CD4-positive, alpha-beta memory T cell (primary cell): Measurements from ENCODE around the gene DUOXA2. TPM values are rescaled to one million over a fixed set of nuclear protein-coding genes. Genes with fewer than 3 reads are reported as not detected.

ENCODE experiments used
- CTCF ChIA-PET: fragments of 350-600 bp; sonication (Branson Sonifier 250); formaldehyde crosslinking; loops from one replicate; lab custom pipeline; 2021; ENCODE audit warnings: inconsistent platforms; ENCODE audit not compliant: partially characterized antibody; lab: Charles Lee
- POLR2A ChIA-PET: fragments of 350-600 bp; sonication (Branson Sonifier 250); formaldehyde crosslinking; loops from one replicate; lab custom pipeline; 2021; ENCODE audit not compliant: partially characterized antibody; lab: Charles Lee
- DNase-seq, 5 donors: peaks; one replicate each; pipeline versions ENCODE4 v3.0.0 to v3.0.0-alpha.2; 2020 to 2022; ENCODE audit warnings: mixed read lengths in 1 of 5
- H3K27ac ChIP-seq: one replicate; pipeline ENCODE4 v1.7.0; 2013; ENCODE audit warnings: low read depth, low read length
- H3K27me3 ChIP-seq: 2 replicates; pipeline ENCODE4 v1.7.0; 2013; ENCODE audit warnings: mild to moderate bottlenecking, low read length, moderate library complexity; ENCODE audit not compliant: insufficient read depth
- H3K36me3 ChIP-seq: 2 replicates; pipeline ENCODE4 v1.7.0; 2013; ENCODE audit warnings: mild to moderate bottlenecking, low read length, moderate library complexity; ENCODE audit not compliant: insufficient read depth
- H3K4me1 ChIP-seq: 2 replicates; pipeline ENCODE4 v1.7.0; 2013; ENCODE audit warnings: mild to moderate bottlenecking, low read length, moderate library complexity; ENCODE audit not compliant: insufficient read depth
- H3K4me3 ChIP-seq, 2 donors: one replicate each; pipeline ENCODE4 v1.7.0; 2013; ENCODE audit warnings: low read length in 2 of 2, mild to moderate bottlenecking in 1 of 2
- H3K9me3 ChIP-seq, 2 donors: one replicate each; pipeline ENCODE4 v1.7.0; 2013; ENCODE audit warnings: low read length in 2 of 2, control low read depth in 1 of 2; ENCODE audit not compliant: control insufficient read depth in 1 of 2
- H3K27ac Mint-ChIP-seq, 7 donors: one replicate each; pipeline ENCODE4 v1.8.0; 2020 to 2021; ENCODE audit warnings: mixed read lengths in 7 of 7, mild to moderate bottlenecking in 6 of 7, inconsistent platforms in 3 of 7, moderate library complexity in 3 of 7
- H3K27me3 Mint-ChIP-seq, 2 donors: one replicate each; pipeline ENCODE4 v1.8.0; 2020 to 2021; ENCODE audit warnings: mixed read lengths in 2 of 2
- H3K36me3 Mint-ChIP-seq, 2 donors: one replicate each; pipeline ENCODE4 v1.8.0; 2020 to 2021; ENCODE audit warnings: mixed read lengths in 2 of 2, inconsistent platforms in 1 of 2, mild to moderate bottlenecking in 1 of 2
- H3K4me1 Mint-ChIP-seq, 4 donors: one replicate each; pipeline ENCODE4 v1.8.0; 2020 to 2021; ENCODE audit warnings: mixed read lengths in 4 of 4, mild to moderate bottlenecking in 1 of 4
- H3K4me3 Mint-ChIP-seq, 8 donors: one replicate each; pipeline ENCODE4 v1.8.0; 2020 to 2021; ENCODE audit warnings: mixed read lengths in 8 of 8, mild to moderate bottlenecking in 7 of 8, moderate library complexity in 6 of 8, inconsistent platforms in 3 of 8
- H3K9me3 Mint-ChIP-seq, 8 donors: one replicate each; pipeline ENCODE4 v1.8.0; 2020 to 2021; ENCODE audit warnings: mixed read lengths in 8 of 8, mild to moderate bottlenecking in 5 of 8, inconsistent platforms in 3 of 8, moderate library complexity in 1 of 8
- intact Hi-C: fragments of 100-400 bp; cut with micrococcal nuclease; formaldehyde crosslinking; loops from one replicate; pipeline ENCODE4 v1.15.1; 2023
- polyA plus RNA-seq, 2 donors: library from polyadenylated mRNA; unstranded; fragments of 300-500 nt; fragmentation: Illumina TruSeq; gene quantifications; one replicate each; pipeline ENCODE4 v1.2.3, GENCODE V29; 2021
- total RNA-seq, 2 experiments: library from RNA; stranded (reverse); gene quantifications; one replicate each; pipeline ENCODE4 v1.2.3, GENCODE V29; 2021

The DUOXA2 gene
- total and polyA plus RNA-seq, 4 experiments from 2014 or later, result not detected

DNA sequence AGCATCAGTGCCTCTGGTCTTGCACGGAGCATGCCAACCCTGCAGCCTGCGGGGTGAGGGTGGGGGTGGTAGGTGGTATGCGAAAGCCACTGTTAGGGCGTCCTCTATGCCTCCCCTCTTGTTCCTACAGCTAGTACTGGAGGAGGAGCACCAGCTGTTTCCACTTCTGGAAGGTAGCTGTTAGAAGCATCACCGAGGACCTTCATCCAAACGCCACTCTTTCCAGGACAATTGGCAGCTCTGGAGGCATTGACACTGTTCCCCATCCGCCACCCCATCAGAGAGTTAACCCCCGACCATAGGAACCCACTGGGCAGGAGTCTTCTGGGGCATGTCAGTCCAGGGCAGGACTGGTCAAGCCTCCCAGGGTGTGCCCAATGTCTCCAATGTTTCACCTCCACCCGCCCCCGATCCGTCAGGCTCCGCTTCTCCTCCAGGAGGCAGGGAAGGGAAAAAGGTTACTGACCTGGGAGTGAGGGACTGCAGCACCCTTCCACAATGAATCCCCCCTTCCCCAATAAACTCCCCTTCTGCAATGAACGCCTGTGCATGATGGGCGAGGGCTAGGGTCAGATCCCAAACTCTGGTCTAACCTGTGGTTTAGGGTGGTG, 641 bp upstream of the DUOXA2 start:
- Mint-ChIP-seq H3K27ac (no peak overlapping the region), H3K4me1 (peaks cover 26 to 62% (median 48%) of the 10 kb centered on the region in 4 donors), H3K4me3 (peak overlapping the region in 5 of 8 donors; percentile 43 to 81 (median 66)), H3K27me3 (peaks cover 69 to 80% of the 10 kb centered on the region in 2 donors), H3K36me3 (no peaks in the 10 kb centered on the region), H3K9me3 (peaks cover 0 to 6% (median 0%) of the 10 kb centered on the region in 8 donors)
- ChIA-PET POLR2A (no interaction called here), CTCF (interaction anchor here (1.2 to 2.5 kb wide), 2 partner anchors 12 to 13 kb away, joined by 4 to 9 read pairs; no protein-coding TSS in a partner anchor)
- H3K36me3 ChIP-seq, result no peaks in the 10 kb centered on the region
- intact Hi-C loops, result no loop called here
- peaks cover 47% of the 10 kb centered on the region for H3K4me1 ChIP-seq
- H3K9me3 ChIP-seq, result no peaks in the 10 kb centered on the region
- no peak for DNase-seq
- peaks cover 63% of the 10 kb centered on the region for H3K27me3 ChIP-seq
- H3K27ac ChIP-seq, result no peak overlapping the region
- no peak overlapping the region for H3K4me3 ChIP-seq

DNA sequence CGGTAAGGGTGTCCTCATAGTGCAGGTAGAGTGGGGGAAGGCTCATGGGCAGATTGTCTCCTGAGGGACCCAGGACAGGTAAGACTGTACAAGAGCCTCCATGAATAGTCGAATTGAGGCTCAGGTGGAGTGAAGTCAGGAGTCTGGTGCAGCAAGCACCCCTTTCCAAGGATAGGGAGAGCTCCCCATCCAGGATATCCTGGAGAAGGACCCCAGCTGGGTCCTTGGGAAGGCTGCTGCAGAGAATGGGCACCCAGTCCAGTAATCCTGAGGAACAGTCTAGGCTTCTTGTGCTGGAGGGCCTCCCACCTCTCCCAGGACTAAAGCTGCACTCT, 592 bp downstream of the DUOXA2 start:
- peaks cover 60 to 74% of the 10 kb centered on the region in 2 donors for H3K27me3 Mint-ChIP-seq
- peaks cover 0 to 6% (median 0%) of the 10 kb centered on the region in 8 donors for H3K9me3 Mint-ChIP-seq
- peaks cover 47% of the 10 kb centered on the region for H3K4me1 ChIP-seq
- peak overlapping the region in 5 of 8 donors; percentile 33 to 81 (median 49) for H3K4me3 Mint-ChIP-seq
- no peak overlapping the region for H3K27ac ChIP-seq
- no peak for DNase-seq
- H3K4me3 ChIP-seq, result no peak overlapping the region
- intact Hi-C loops, result loop anchor here (5.0 kb wide), 1 partner anchor 73 kb away; the partner anchor contains the start of gene SHF
- CTCF ChIA-PET, result interaction anchor here (1.2 to 2.5 kb wide), 2 partner anchors 10 to 16 kb away, joined by 3 to 9 read pairs; partner anchors contain the start of gene DUOX1
- POLR2A ChIA-PET, result no interaction called here
- H3K36me3 ChIP-seq, result no peaks in the 10 kb centered on the region
- H3K36me3 Mint-ChIP-seq, result no peaks in the 10 kb centered on the region
- H3K27me3 ChIP-seq, result peaks cover 60% of the 10 kb centered on the region
- H3K4me1 Mint-ChIP-seq, result peaks cover 26 to 62% (median 48%) of the 10 kb centered on the region in 4 donors
- no peak overlapping the region for H3K27ac Mint-ChIP-seq
- H3K9me3 ChIP-seq, result no peaks in the 10 kb centered on the region

DNA sequence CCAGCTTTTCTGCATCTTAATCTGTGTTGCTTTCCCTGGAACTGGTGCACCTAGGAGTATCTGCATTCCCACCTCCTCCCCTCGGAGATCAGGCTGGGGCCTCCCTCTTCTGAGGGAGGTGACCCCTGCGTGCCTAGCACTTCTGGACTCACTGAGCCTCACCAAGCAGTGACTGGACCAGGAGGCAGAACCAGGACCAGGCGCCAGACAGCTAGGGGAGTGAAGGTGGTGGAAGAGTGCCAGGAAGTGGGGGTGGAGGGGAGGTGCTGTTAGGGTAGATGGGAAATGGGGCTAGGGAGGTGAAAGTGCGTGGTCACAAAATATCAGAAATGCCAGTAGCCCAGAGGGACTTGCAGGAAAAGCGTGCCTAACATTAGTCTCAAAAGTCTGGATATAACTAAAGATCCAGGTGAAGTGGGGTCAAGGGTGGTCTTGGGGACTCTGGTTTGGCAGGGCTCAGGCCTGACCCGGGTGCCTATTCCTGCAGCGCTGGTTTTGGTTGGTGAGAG, 1.2 kb downstream of the DUOXA2 start:
- Histone ChIP-seq H3K4me1 (peaks cover 47% of the 10 kb centered on the region), H3K9me3 (no peaks in the 10 kb centered on the region), H3K4me3 (no peak overlapping the region), H3K27me3 (peaks cover 54% of the 10 kb centered on the region), H3K27ac (no peak overlapping the region), H3K36me3 (no peaks in the 10 kb centered on the region)
- DNase-seq, result no peak
- POLR2A ChIA-PET, result no interaction called here
- Mint-ChIP-seq H3K27ac (no peak overlapping the region), H3K4me1 (peaks cover 26 to 62% (median 48%) of the 10 kb centered on the region in 4 donors), H3K27me3 (peaks cover 58 to 68% of the 10 kb centered on the region in 2 donors), H3K4me3 (peak overlapping the region in 3 of 8 donors; percentile 15 to 54 (median 28)), H3K36me3 (no peaks in the 10 kb centered on the region), H3K9me3 (peaks cover 0 to 6% (median 0%) of the 10 kb centered on the region in 8 donors)
- intact Hi-C loops, result loop anchor here (5.0 kb wide), 1 partner anchor 72 kb away; the partner anchor contains the start of gene SHF
- CTCF ChIA-PET, result interaction anchor here (1.2 to 2.5 kb wide), 2 partner anchors 10 to 15 kb away, joined by 3 to 9 read pairs; partner anchors contain the start of gene DUOX1

DNA sequence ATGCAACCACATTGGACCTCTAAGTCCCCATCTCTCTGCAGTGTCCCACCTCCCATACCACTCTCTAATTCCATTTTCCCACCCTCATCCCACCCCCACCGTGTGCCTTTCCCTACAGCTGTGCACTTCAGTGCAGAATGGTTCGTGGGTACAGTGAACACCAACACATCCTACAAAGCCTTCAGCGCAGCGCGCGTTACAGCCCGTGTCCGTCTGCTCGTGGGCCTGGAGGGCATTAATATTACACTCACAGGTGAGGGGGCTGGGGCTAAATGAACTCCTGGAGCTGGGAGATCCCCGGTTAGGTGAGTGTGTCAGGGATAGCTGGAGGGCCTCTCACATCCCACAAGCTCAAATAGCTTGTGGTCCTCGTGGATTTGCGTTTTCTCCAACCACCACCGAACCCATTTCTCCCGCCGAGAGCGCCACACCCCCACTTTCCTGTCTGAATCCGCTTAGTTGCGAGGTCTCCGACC, 1.9 kb downstream of the DUOXA2 start:
- Mint-ChIP-seq H3K4me3 (peak overlapping the region in 7 of 8 donors; percentile 48 to 91 (median 66)), H3K4me1 (peaks cover 26 to 62% (median 48%) of the 10 kb centered on the region in 4 donors), H3K27me3 (peaks cover 60 to 66% of the 10 kb centered on the region in 2 donors), H3K27ac (no peak overlapping the region), H3K9me3 (peaks cover 0 to 6% (median 0%) of the 10 kb centered on the region in 8 donors), H3K36me3 (no peaks in the 10 kb centered on the region)
- peaks cover 47% of the 10 kb centered on the region for H3K4me1 ChIP-seq
- no peaks in the 10 kb centered on the region for H3K36me3 ChIP-seq
- no peaks in the 10 kb centered on the region for H3K9me3 ChIP-seq
- no peak for DNase-seq
- ChIA-PET POLR2A (no interaction called here), CTCF (no interaction called here)
- no peak overlapping the region for H3K27ac ChIP-seq
- H3K27me3 ChIP-seq, result peaks cover 59% of the 10 kb centered on the region
- H3K4me3 ChIP-seq, result no peak overlapping the region
- intact Hi-C loops, result loop anchor here (5.0 kb wide), 1 partner anchor 71 kb away; the partner anchor contains the start of gene SHF

DNA sequence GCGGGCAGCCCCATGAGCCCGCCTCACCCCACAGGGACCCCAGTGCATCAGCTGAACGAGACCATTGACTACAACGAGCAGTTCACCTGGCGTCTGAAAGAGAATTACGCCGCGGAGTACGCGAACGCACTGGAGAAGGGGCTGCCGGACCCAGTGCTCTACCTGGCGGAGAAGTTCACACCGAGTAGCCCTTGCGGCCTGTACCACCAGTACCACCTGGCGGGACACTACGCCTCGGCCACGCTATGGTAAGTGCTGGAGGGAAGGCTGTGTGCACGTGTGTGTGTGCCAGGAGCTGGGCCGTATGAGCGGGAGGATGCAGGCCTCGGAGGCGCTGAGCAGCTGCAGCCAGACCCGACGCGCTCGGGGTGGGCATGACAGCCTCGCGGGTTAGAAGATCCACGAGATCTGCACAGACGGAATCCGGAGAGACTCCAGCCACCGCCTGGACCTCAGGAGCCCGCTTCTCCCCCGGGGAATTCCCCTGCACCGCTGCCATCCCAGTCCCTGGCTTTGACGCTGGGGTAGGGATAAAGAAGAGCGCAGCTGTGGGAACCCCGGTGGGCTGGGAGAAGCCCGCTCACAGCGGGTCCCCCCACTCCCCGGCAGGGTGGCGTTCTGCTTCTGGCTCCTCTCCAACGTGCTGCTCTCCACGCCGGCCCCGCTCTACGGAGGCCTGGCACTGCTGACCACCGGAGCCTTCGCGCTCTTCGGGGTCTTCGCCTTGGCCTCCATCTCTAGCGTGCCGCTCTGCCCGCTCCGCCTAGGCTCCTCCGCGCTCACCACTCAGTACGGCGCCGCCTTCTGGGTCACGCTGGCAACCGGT, 2.6 kb downstream of the DUOXA2 start:
- peaks cover 0 to 6% (median 0%) of the 10 kb centered on the region in 8 donors for H3K9me3 Mint-ChIP-seq
- ChIA-PET CTCF (no interaction called here), POLR2A (no interaction called here)
- H3K27ac Mint-ChIP-seq, result no peak overlapping the region
- H3K36me3 ChIP-seq, result no peaks in the 10 kb centered on the region
- no peak overlapping the region for H3K4me3 ChIP-seq
- no peaks in the 10 kb centered on the region for H3K9me3 ChIP-seq
- H3K4me1 ChIP-seq, result peaks cover 47% of the 10 kb centered on the region
- DNase-seq, result no peak
- peaks cover 59% of the 10 kb centered on the region for H3K27me3 ChIP-seq
- no peak overlapping the region for H3K27ac ChIP-seq
- no peaks in the 10 kb centered on the region for H3K36me3 Mint-ChIP-seq
- H3K4me1 Mint-ChIP-seq, result peaks cover 26 to 62% (median 48%) of the 10 kb centered on the region in 4 donors
- intact Hi-C loops, result loop anchor here (5.0 kb wide), 1 partner anchor 71 kb away; the partner anchor contains the start of gene SHF
- peak overlapping the region; percentile 53 to 94 (median 84) for H3K4me3 Mint-ChIP-seq
- H3K27me3 Mint-ChIP-seq, result peaks cover 61 to 68% of the 10 kb centered on the region in 2 donors

DNA sequence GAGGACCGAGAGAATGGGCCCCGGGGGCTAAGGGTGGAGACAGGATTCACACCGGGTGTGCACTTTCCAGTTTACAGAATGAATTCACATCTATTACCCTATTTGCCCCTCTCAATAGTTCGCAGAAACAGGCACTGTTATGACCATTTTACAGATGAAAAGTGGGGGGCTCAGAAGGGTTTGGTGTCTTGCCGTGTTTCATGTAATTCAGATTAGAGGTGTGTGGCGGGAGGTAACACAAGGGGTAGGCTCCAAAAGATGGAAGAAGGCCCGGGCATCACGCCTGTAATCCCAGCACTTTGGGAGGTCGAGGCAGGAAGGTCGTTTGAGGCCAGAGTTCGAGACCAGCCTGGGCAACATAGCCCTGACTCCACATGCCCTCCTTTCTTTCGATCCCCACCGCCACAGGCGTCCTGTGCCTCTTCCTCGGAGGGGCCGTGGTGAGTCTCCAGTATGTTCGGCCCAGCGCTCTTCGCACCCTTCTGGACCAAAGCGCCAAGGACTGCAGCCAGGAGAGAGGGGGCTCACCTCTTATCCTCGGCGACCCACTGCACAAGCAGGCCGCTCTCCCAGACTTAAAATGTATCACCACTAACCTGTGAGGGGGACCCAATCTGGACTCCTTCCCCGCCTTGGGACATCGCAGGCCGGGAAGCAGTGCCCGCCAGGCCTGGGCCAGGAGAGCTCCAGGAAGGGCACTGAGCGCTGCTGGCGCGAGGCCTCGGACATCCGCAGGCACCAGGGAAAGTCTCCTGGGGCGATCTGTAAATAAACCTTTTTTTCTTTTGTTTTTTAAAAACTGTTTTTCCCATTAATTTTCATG, 3.4 kb downstream of the DUOXA2 start:
- CTCF ChIA-PET, result interaction anchor here (0.5 to 1.9 kb wide), 30 partner anchors 9 to 540 kb away, joined by 3 to 21 read pairs (median 4); partner anchors contain the start of genes DUOX1 and DUOXA1
- Mint-ChIP-seq H3K4me3 (peak overlapping the region; percentile 67 to 94 (median 86)), H3K4me1 (peaks cover 20 to 54% (median 41%) of the 10 kb centered on the region in 4 donors), H3K36me3 (no peaks in the 10 kb centered on the region), H3K9me3 (peaks cover 0 to 6% (median 0%) of the 10 kb centered on the region in 8 donors), H3K27me3 (peaks cover 52 to 64% of the 10 kb centered on the region in 2 donors), H3K27ac (peak overlapping the region in 1 of 7 donors; percentile 59)
- Histone ChIP-seq H3K36me3 (no peaks in the 10 kb centered on the region), H3K27ac (no peak overlapping the region), H3K9me3 (no peaks in the 10 kb centered on the region), H3K4me3 (no peak overlapping the region), H3K27me3 (peaks cover 50% of the 10 kb centered on the region), H3K4me1 (peaks cover 39% of the 10 kb centered on the region)
- no peak for DNase-seq
- intact Hi-C loops, result loop anchor here (2.0 to 5.0 kb wide), 2 partner anchors 70 to 81 kb away; partner anchors contain the start of gene SHF
- POLR2A ChIA-PET, result interaction anchor here (0.8 to 1.1 kb wide), 5 partner anchors 9 to 83 kb away, joined by 3 to 5 read pairs (median 3); no protein-coding TSS in a partner anchor
